HEK293 (cell line): ENCODE measurements around the gene JPH3.

Source experiments
- CTCF ChIA-PET: fragments of 350-600 bp; formaldehyde crosslinking; extraction: SDS; loops from one replicate; lab custom pipeline; 2021; ENCODE audit warnings: antibody characterized with exemption; lab: Yijun Ruan, JAX
- POLR2A ChIA-PET: fragments of 300-600 bp; formaldehyde crosslinking; extraction: SDS; loops from one replicate; lab custom pipeline; 2020; ENCODE audit warnings: antibody characterized with exemption, inconsistent platforms; lab: Yijun Ruan, JAX
- H3K27ac ChIP-seq: fragments of 200-500 bp; sonication (Bioruptor generic); 2 replicates; pipeline ENCODE4 v1.5.1; 2014; ENCODE audit warnings: low read depth, low read length, control low read depth, inconsistent platforms; ENCODE audit errors: extremely low read depth
- H3K36me3 ChIP-seq, 2 experiments: fragments of 200-500 bp in 1 of 2; sonication (Bioruptor generic) in 1 of 2; 1 replicate in 1 of 2; 2 replicates in 1 of 2; pipeline ENCODE4 v1.5.1; 2014 to 2017; ENCODE audit warnings: inconsistent platforms in 2 of 2, low read length in 2 of 2; ENCODE audit not compliant: control insufficient read depth in 2 of 2, insufficient read depth in 1 of 2
- H3K4me1 ChIP-seq: fragments of 200-500 bp; sonication (Bioruptor generic); 2 replicates; pipeline ENCODE4 v1.5.1; 2014; ENCODE audit warnings: mild to moderate bottlenecking, low read length, inconsistent platforms; ENCODE audit not compliant: control insufficient read depth, insufficient read depth
- H3K4me3 ChIP-seq: 2 replicates; pipeline ENCODE4 v1.5.1; 2011; ENCODE audit warnings: low read depth, mild to moderate bottlenecking, control low read depth, low read length, moderate library complexity
- H3K9me3 ChIP-seq: fragments of 200-500 bp; sonication (Bioruptor generic); 2 replicates; pipeline ENCODE4 v1.5.1; 2014; ENCODE audit warnings: low read depth, low read length, inconsistent platforms; ENCODE audit not compliant: control insufficient read depth, insufficient read depth
- GLI2 ChIP-seq: fragments of 450-650 bp; formaldehyde crosslinking; IDR thresholded peaks from 2 replicates; pipeline ENCODE4; 2017; ENCODE audit warnings: missing biosample characterization, missing genetic modification characterization, low read depth, borderline replicate concordance
- MYNN ChIP-seq: fragments of 450-650 bp; formaldehyde crosslinking; IDR thresholded peaks from 2 replicates; pipeline ENCODE4 v1.5.1; 2016; ENCODE audit warnings: missing biosample characterization, missing genetic modification characterization, borderline replicate concordance
- SP7 ChIP-seq: fragments of 450-650 bp; formaldehyde crosslinking; IDR thresholded peaks from 2 replicates; pipeline ENCODE4 v1.5.1; 2016; ENCODE audit warnings: missing biosample characterization, missing genetic modification characterization
- ZBTB17 ChIP-seq: fragments of 450-650 bp; formaldehyde crosslinking; IDR thresholded peaks from 2 replicates; pipeline ENCODE4 v1.5.1; 2016; ENCODE audit warnings: missing biosample characterization, missing genetic modification characterization
- ZBTB26 ChIP-seq: fragments of 450-650 bp; formaldehyde crosslinking; optimal IDR thresholded peaks from 2 replicates; pipeline ENCODE3; 2016; ENCODE audit warnings: missing biosample characterization, mild to moderate bottlenecking, missing genetic modification characterization
- ZBTB7A ChIP-seq: fragments of 450-650 bp; formaldehyde crosslinking; IDR thresholded peaks from 2 replicates; pipeline ENCODE4 v1.5.1; 2016; ENCODE audit warnings: low read depth, missing biosample characterization, missing genetic modification characterization
- ZIC2 ChIP-seq: fragments of 450-650 bp; formaldehyde crosslinking; IDR thresholded peaks from 2 replicates; pipeline ENCODE4 v1.5.1; 2016; ENCODE audit warnings: missing biosample characterization, missing genetic modification characterization
- ZNF19 ChIP-seq: fragments of 450-650 bp; formaldehyde crosslinking; IDR thresholded peaks from 2 replicates; pipeline ENCODE4; 2016; ENCODE audit warnings: missing biosample characterization, missing genetic modification characterization, low read depth
- ZNF24 ChIP-seq: fragments of 450-650 bp; formaldehyde crosslinking; IDR thresholded peaks from 2 replicates; pipeline ENCODE4 v1.5.1; 2016; ENCODE audit warnings: missing biosample characterization, missing genetic modification characterization
- ZNF354C ChIP-seq: fragments of 450-650 bp; formaldehyde crosslinking; IDR thresholded peaks from 2 replicates; pipeline ENCODE4 v1.5.1; 2016; ENCODE audit warnings: missing biosample characterization, missing genetic modification characterization, low read depth, borderline replicate concordance
- ZNF610 ChIP-seq: fragments of 450-650 bp; formaldehyde crosslinking; IDR thresholded peaks from 2 replicates; pipeline ENCODE4 v1.5.1; 2016; ENCODE audit warnings: missing biosample characterization, missing genetic modification characterization, borderline replicate concordance
- ZNF626 ChIP-seq: fragments of 450-650 bp; sonication (Bioruptor Pico); formaldehyde crosslinking; IDR thresholded peaks from 2 replicates; pipeline ENCODE4 v1.5.1; 2018; ENCODE audit warnings: missing biosample characterization, missing genetic modification characterization, inconsistent platforms
- ZNF76 ChIP-seq: fragments of 450-650 bp; formaldehyde crosslinking; IDR thresholded peaks from 2 replicates; pipeline ENCODE4; 2016; ENCODE audit warnings: low read depth, missing biosample characterization, missing genetic modification characterization, borderline replicate concordance
- ZNF768 ChIP-seq: fragments of 450-650 bp; formaldehyde crosslinking; IDR thresholded peaks from 2 replicates; pipeline ENCODE4 v1.5.1; 2018; ENCODE audit warnings: missing biosample characterization, mild to moderate bottlenecking, missing genetic modification characterization
- ZNF785 ChIP-seq: fragments of 450-650 bp; formaldehyde crosslinking; IDR thresholded peaks from 2 replicates; pipeline ENCODE4 v1.5.1; 2016; ENCODE audit warnings: missing biosample characterization, missing genetic modification characterization
- ZSCAN23 ChIP-seq: fragments of 450-650 bp; formaldehyde crosslinking; IDR thresholded peaks from 2 replicates; pipeline ENCODE4 v1.5.1; 2016; ENCODE audit warnings: missing biosample characterization, missing genetic modification characterization
- TF ChIP-seq, protein P1 (sequence below): fragments of 450-650 bp; formaldehyde crosslinking; IDR thresholded peaks from 2 replicates; pipeline ENCODE4 v1.5.1; 2017; ENCODE audit warnings: missing biosample characterization, missing genetic modification characterization
- TF ChIP-seq, protein P2 (sequence below): sonication (generic); formaldehyde crosslinking; IDR thresholded peaks from 2 replicates; pipeline ENCODE4 v1.8.1; 2022; ENCODE audit warnings: mild to moderate bottlenecking, moderate library complexity, missing genetic modification reagents

Gene JPH3

DNA sequence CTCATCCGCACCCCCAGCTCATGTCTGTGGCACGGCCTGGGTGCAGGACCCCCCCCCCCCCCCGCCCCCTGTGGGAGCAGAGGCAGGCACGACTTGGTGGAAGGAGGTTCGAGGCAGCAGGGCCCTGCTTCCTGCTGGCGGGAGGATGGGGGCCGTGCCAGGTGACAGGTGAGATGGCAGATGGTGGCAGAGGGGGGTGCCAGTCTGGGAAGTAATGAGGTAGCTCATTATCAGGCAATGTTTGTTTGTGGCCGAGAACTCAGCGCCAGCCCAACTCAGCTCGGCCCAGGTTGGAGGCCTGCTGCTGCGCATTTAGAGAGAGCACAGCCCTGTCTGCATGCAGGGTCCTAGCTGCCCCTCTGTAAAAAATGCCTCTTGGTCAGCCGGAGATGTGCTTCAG, 40.1 kb upstream of the JPH3 start:
- ChIA-PET POLR2A (interaction anchor here (0.6 to 2.0 kb wide), 2 partner anchors 9 to 1848 kb away, joined by 4 to 6 read pairs; no protein-coding TSS in a partner anchor), CTCF (interaction anchor here (0.6 to 2.8 kb wide), 2 partner anchors 9 to 95 kb away, joined by 3 to 13 read pairs; no protein-coding TSS in a partner anchor)
- TF ChIP-seq, protein P1, sequence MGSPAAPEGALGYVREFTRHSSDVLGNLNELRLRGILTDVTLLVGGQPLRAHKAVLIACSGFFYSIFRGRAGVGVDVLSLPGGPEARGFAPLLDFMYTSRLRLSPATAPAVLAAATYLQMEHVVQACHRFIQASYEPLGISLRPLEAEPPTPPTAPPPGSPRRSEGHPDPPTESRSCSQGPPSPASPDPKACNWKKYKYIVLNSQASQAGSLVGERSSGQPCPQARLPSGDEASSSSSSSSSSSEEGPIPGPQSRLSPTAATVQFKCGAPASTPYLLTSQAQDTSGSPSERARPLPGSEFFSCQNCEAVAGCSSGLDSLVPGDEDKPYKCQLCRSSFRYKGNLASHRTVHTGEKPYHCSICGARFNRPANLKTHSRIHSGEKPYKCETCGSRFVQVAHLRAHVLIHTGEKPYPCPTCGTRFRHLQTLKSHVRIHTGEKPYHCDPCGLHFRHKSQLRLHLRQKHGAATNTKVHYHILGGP (tag by site-specific recombination), result no peak
- TF ChIP-seq SP7 (tag by site-specific recombination), result no peak
- TF ChIP-seq GLI2 (tag by site-specific recombination), result no peak
- no peak for TF ChIP-seq ZNF19 (tag by site-specific recombination)
- TF ChIP-seq ZBTB17, result no peak
- TF ChIP-seq ZNF354C, result no peak
- no peak for TF ChIP-seq ZNF610 (tag by site-specific recombination)
- no peak for TF ChIP-seq ZIC2 (tag by site-specific recombination)
- TF ChIP-seq ZNF24 (tag by site-specific recombination), result no peak
- no peak for TF ChIP-seq MYNN (tag by site-specific recombination)
- TF ChIP-seq ZBTB7A (tag by site-specific recombination), result no peak
- TF ChIP-seq ZBTB26 (tag by site-specific recombination), result no peak
- TF ChIP-seq ZNF785, result no peak
- TF ChIP-seq ZNF76 (tag by site-specific recombination), result no peak
- TF ChIP-seq ZSCAN23 (tag by site-specific recombination), result no peak
- TF ChIP-seq, protein P2, sequence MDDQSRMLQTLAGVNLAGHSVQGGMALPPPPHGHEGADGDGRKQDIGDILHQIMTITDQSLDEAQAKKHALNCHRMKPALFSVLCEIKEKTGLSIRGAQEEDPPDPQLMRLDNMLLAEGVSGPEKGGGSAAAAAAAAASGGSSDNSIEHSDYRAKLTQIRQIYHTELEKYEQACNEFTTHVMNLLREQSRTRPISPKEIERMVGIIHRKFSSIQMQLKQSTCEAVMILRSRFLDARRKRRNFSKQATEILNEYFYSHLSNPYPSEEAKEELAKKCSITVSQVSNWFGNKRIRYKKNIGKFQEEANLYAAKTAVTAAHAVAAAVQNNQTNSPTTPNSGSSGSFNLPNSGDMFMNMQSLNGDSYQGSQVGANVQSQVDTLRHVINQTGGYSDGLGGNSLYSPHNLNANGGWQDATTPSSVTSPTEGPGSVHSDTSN (CRISPR knock-in tag), result no peak

GRCh38 chr16:87563022-87563421, 39.3 kb upstream of the JPH3 start:
- TF ChIP-seq ZNF626 (no peak), ZNF768 (tag by site-specific recombination) (0 out of 2 replicates have a peak, but pooled peaks have one; percentile 45)
- Histone ChIP-seq H3K4me1 (no peaks in the 10 kb centered on the region), H3K9me3 (no peaks in the 10 kb centered on the region), H3K4me3 (no peak overlapping the region), H3K27ac (no peak overlapping the region), H3K36me3 (no peaks in the 10 kb centered on the region)
- CTCF ChIA-PET, result interaction anchor here (0.6 to 2.8 kb wide), 2 partner anchors 8 to 85 kb away, joined by 4 to 13 read pairs; no protein-coding TSS in a partner anchor
- POLR2A ChIA-PET, result no interaction called here

More for the DNA sequence above, 40.1 kb upstream of the JPH3 start:
- no peaks in the 10 kb centered on the region for H3K4me1 ChIP-seq
- no peak overlapping the region for H3K4me3 ChIP-seq
- no peak overlapping the region for H3K27ac ChIP-seq
- no peaks in the 10 kb centered on the region for H3K9me3 ChIP-seq
- no peaks in the 10 kb centered on the region for H3K36me3 ChIP-seq
